CD4-positive, alpha-beta T cell treated with Interleukin-1 beta for 1 hour (primary cell): ENCODE data around the gene DRGX.

Experiments
- DNase-seq, 2 donors: peaks; one replicate each; pipeline ENCODE4 v3.0.0-alpha.2; 2020 to 2022

The DRGX gene

GRCh38 chr10:49407552-49408137 is 11.8 kb upstream of the DRGX start:
- DNase-seq, result peak; percentile 57 to 68

DNA sequence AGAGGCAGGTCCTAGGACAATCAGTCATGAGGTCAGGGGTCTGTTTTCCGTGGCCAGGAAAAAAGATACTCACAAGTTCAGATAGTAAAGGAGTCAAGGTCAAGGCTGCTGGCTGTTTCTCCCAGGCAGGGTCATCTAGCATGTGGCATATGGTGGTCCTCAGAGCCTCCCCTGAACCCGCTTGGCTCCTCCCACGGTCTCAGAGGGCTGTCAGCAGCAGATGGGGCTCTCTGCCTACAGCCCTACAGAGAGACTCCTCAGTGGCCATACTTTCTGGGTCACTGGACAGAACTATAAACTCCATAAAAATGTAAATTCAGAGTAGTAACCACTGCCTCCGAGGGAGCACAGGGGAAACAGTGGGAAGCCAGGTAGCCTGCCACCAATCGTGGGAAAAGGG is 11.3 kb upstream of the DRGX start:
- DNase-seq, result no peak

DNA sequence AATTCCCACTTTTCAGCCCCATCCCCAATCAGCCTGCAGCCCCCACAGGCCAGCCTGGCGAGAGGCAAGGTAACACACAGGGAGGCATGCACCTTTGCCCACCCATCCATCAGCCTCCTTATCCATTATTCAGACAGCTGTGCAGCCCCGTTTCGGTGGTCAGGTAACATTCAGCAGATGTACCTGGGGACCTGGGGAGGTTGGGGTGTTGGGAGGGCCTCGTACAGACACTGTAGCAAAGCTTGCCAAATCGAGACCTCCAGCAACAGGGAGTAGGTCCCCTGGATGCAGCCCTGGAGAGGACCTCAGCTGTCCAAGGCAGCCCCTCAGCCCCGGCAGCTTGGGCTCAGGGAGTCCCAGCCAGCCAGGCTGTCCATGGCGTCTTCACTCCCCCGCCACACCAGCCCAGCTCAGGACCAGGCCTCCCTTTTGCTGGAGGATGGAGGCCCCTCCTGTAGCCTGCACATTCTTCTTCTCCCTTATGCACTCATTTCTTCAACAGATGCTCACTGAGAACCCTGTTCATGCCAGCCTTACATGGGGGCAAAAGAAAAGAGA is 8.5 kb upstream of the DRGX start:
- DNase-seq, result no peak

DNA sequence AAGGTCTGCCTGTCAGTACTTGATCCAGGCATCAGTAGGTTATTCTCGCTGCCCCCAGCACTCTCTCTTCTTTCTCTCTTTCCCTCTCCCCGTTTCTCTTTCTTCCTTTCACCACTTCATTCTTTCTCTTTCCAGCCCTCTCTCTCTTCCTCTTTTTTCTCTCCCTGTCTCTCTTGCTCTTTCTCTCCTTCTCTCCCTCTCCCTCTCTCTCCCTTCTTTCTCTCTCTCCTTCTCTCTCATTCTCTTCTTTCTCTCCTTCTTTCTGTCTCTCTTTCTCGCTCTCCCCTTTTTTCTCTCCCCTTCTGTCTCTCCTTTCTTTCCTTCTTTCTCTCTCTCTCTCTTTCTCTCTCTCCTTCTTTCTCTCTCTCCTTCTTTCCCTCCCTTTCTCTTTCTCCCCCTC is 7.5 kb upstream of the DRGX start:
- DNase-seq, result no peak

- no peak for DNase-seq
Measured at GRCh38 chr10:49400365-49400764, 4.5 kb upstream of the DRGX start.

- DNase-seq, result no peak
Measured at GRCh38 chr10:49398986-49399385, 3.1 kb upstream of the DRGX start.

DNA sequence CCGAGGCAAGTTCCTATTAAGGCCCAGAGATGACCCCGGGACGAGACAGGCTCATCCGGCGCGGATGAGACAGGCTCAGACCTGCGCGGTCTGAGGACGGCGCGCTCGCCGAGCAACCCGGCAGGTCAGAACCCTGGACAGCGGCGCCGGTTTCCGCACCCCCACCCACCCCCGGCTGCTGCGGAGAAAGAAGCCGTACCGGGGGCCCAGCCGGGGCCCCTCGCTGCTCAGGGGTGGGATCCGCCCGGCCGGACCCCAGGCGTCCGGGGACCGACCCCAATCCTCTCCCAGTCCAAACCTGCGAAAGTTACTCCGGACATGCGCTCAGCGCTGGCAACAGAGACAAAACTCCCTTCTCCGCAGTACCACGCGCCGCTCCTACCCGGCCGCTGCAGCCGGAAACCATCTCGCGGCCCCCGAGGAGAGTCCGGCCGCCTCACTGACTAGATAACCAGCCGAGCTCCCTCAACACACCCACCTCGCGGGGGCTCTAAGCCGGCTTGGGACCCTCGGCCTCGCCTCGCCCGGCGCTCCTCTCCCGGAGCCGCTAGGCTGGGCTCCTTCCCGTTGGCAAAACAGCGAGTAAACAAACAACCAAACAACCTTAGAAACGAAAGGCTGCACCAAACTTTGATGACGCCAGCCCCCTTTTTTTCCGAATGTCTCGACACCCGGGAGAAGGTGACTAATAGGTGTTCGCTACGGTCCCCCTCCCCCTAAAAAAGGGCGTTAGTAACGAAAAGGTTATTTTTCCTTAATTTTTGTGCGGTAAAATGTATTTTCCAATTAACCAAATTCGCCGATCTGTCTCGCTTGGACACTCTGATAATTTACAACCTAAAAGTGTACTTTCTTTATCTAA is 2.3 kb upstream of the DRGX start:
- DNase-seq, result peak; percentile 35 to 40

GRCh38 chr10:49397036-49397999 is 1.4 kb upstream of the DRGX start:
- no peak for DNase-seq

DNA sequence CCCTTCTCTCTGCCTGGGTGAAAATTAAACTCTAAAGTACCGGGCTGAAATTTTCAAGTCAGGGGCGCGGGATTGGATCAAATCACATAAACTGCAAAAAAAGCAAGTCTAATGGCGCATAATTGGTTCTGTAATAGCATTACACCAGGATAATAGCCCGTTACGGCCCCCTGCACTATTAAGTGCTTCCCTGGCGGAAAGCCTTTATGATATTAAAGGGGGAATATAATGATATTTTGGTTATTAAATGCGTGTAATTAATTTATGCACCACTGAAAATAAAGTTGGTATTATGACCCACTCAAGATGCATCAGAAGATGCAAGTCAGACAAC is 744 bp upstream of the DRGX start:
- no peak for DNase-seq

DNA sequence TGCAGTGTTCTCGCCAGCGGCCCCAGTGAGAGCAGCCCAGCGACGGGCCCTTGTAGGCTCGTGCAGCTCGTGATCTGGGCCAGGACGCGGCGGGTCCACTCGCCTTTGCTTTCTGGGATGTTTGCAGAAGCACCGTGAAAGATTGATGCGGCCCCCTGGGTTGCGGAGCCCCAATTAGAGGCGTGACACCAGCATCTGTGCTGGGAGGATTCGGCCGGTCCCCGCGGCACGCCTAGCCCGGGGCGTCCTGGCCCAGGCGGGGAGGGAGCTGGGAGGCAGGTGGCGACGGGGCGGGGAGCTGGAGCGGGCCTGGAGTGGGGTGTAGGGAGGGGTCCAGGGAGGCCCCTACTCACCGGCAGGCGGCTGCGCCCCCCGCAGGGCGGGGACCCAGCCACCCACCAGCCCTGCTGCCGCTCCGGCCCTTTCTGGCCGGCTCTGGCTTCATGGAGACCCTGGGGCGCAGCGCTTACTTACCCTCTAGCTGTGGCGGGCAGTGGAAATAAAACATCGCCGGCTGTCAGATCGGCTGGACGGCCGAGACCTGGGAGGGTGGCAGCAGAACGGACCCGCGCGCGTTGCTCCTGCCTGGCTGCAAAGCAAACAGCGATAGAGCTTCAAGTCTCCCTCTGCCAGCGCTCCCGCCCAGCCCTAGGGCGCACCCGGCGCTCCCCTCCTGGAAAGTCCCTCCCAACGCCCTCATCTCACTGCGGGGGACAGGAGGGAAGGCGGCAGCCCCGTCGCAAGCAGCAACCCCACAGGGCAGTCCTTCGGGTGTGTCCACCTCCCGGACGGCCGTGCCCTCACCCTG is 752 bp downstream of the DRGX start:
- no peak for DNase-seq

GRCh38 chr10:49393757-49394156 is 2.1 kb downstream of the DRGX start:
- DNase-seq, result no peak

DNA sequence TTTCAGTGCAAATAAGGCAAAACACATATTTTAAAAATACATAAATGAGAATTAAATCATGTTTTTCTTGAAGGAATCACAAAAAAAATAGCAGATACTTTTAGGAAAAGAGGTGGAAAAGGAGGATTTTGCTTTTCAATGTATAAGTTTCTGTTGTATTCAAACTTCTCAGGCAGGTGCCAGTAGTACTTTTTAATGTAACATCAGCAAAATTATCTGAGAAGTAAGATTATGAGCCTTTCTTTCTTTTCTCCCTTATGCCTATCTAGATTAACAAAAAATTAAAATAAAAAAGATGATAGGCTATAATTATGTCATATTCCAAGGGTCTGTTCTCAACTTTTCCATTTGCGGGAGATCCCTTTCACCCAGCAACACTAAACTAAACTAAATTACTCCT is 2.6 kb downstream of the DRGX start:
- no peak for DNase-seq

DNA sequence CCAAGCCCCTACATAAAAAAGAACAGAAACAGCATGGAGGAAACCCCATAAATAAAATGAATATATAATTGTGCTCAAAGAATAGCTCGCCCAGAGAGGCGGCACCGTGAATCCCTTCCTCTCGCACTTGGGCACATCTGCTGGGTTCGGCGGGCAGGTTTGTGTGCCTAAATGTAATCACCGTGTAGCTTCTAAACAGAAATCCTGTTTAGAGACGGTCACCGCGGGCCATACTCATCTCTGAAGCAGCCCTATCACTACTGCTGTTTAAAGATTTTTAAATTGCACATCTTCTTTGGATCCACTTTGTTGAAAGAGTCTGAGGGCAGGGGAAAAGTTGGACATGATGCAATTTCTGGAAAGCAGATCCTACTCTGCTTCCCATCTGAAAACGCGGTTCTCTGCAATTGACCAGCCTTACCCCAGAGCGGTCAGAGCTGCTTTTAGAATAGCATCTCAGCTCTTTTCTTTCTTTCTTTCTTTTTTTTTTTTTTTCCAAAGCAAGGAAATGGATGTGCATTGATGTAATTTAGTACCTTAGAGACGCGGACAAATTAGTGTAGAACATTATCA is 6.4 kb downstream of the DRGX start:
- DNase-seq, result no peak

DNA sequence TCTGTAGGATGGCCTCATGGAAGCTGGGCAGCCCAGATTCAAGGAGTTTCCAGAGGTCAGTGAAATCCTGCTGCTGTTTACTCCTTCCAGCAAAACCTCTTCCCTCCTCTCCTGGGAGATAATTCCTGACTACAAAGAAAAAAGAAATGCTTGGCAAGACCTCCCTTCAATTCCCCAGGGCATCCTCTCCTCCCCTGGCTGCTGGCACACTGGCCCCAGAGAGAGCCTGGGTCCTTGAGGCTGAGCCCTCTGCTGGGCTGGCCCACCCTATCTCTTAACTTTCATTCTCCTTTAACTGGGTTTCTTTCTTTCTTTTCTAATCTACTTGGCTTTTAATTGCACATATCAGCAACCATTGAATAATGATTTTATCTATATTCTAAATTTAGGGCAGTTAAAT is 7.7 kb downstream of the DRGX start:
- no peak for DNase-seq

GRCh38 chr10:49387071-49387470 is 8.8 kb downstream of the DRGX start:
- no peak for DNase-seq

GRCh38 chr10:49385939-49386922 is 9.7 kb downstream of the DRGX start:
- no peak for DNase-seq

DNA sequence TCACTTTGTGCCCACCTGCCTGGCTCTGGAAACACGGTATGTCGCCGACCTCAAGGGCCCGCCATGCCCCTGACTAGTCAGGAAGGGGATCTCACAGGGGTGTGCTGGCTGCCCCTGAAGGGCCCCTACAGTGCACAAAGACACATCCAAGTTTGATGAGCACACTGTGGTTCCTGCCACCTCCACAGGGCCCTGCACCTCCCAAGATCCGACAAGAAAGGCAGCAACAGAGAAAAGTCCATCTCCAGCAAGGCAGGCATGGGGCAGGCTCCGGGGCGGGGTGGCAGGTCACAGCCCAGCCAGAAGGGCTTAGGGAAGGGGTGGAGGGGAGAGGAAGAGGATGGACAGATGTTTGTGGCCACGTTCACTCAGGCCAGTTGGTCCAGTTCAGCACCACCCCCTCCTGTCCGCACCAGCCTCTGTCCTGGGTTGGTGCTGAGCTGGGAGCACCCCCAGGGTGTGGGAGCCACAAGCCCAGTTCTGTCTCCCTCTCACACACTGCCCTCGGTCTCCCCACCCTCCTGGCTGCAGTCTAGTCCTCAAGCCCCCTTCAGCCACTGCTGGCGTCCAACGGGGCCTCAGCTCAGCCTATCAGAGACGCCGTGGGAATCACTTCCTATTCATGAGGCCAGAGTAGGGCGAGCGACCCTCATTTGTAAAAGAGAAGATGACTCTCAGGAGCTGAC is 11.5 kb downstream of the DRGX start:
- DNase-seq, result no peak

GRCh38 chr10:49383853-49384252 is 12.0 kb downstream of the DRGX start:
- no peak for DNase-seq

- no peak for DNase-seq
Measured at GRCh38 chr10:49382826-49383225, 13.1 kb downstream of the DRGX start.

DNA sequence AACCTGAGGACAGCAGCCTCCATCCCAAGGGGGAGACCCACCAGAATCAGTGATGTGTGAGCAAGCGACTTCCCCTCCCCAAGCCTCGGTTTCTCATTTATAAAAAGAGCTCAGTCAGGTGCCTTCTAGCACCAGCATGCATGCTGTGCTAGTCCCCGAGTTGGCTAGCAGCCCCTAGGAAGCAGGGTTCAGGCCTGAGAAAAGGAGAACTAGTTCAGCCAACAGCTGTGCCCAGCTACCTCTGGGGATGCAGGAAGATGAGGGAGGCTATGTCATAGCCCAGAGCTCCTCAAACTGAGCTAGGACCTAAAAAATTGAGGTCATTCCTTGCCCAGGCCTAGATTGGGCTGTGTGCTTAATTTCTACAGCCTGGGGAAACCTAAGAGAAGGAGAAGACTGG is 13.7 kb downstream of the DRGX start:
- DNase-seq, result no peak
